GM19025 (cell line): ENCODE results near the gene CEP128.
A peak's percentile ranks its signal among the peaks of the same experiment; 100 is the strongest.

Experiments used
- ATAC-seq: cut with Tn5 transposase; IDR thresholded peaks from one replicate; pipeline ENCODE4 v1.9.1; 2021; ENCODE audit warnings: mild to moderate bottlenecking, low read depth, moderate library complexity; ENCODE audit not compliant: unreplicated experiment

CEP128 gene

DNA sequence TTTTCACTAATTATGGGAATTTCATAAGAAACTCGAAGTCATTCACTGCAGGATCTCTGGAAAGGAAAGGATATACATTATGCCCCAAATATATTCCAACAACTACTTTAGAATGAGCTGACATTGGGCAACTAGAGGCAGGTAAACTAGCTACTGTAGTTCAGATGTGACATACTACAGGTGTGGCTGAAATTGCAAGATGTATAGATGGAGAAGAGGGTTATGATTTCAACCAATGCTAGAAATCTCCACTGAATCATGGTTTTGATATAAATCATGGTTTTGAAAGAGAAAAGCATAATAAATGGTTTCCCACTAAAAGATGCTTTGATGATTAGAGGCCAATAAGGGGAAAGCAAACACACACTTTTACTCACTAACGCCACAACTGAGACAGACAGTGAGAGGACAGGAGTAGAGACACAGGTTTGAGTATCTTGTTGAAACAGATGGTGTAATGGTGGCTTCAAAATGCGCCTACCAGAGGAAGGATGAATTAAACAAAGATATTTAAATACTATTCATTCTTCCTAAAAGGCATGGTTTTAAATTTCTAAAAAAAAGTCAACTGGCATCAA is 434.2 kb downstream of the CEP128 start:
- ATAC-seq, result no peak

DNA sequence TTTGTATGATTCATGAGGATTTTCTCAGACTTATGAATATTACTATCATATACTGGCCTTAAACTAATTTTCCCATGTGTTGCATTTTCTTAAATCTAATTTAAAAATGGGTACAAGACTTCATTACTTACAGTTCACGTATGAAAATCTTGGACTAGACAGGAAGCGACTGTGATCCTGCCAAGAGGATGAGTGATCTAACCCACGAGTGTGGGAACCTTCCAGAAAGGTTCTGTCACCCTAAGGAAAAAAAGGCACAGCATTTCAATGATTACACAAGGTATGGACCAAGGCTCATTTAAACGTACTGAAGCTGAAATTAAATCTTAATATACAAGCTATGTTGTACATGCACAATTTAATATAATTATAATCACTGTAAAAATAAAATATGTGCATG is 436.8 kb downstream of the CEP128 start:
- no peak for ATAC-seq

DNA sequence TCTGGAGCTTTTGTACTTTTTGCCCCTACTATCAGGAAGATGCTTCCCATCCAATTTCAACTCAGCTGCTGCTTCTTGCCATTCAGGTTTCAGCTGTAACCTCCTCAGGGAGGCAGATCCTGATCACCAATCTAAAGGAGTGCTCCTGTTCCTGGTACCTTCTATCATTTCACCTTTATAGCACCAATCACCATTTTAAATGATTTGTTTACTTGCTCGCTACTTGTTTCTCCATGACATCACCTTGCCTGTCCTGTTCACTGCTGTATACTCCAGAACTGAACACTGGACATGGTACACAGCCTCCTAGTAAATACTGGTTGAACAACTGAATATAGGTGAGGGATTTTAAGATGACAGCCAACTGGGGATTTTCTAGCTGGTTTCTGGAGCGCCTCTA is 443.0 kb downstream of the CEP128 start:
- no peak for ATAC-seq

DNA sequence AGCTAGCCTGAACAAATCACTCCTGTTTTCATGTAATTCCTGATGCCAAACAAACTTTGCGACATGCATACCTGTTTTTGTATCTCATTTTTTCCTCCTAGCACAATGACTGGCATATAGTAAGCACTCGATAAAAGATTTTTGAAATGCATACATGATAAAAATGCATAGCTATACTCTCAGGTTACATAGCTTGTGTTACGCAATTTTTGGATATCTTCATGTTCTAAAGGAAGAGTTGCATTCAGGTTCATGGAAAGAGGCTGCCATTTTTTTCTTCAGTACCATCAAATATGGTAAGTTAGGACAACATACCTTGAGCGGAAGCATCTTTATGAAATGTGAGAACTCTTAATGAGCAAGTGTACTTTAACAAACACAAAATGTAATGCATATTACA is 445.4 kb downstream of the CEP128 start:
- no peak for ATAC-seq

DNA sequence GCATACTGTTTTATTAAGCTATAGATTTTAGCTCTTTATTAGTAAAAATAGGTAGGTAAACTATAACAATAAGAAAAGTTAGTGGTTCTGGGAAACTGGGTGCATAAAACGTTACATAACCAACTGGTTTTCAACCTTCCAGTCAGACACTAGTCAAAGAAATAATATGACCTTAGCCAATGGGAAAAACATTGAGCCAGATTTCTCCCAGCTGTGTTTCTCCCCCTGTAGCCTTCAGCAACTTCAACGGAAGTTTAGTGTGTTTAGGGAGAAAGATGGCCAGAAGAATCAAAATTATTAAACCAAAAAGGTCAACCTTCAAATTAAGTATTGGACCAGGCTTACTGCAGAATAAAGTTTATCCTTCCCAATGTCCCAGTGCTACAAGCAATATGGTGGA is 446.8 kb downstream of the CEP128 start:
- ATAC-seq, result no peak

GRCh38 chr14:80493620-80494019 is 447.9 kb downstream of the CEP128 start:
- ATAC-seq, result no peak

GRCh38 chr14:80491650-80492049 is 449.9 kb downstream of the CEP128 start:
- ATAC-seq, result no peak

DNA sequence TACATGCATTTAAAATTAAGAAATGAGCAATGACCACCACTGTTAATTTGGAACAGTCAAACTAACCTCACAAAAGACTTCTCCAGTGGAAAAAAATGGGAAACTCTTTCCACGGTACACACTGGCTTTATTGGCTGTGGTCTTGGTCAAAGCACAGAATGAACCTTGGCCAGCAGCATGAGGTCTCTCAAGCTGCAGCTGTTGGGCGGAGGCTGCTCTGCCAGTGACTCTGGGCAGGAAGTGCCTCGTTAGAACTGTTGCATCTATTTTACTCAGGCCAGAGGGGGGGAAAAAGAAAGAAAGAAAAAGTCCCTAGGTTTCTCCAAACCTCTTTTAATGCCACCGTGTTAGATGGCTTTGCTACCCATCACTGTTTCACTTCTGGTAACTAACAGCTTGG is 450.4 kb downstream of the CEP128 start:
- peak; percentile 90 for ATAC-seq

GRCh38 chr14:80489513-80489912 is 452.0 kb downstream of the CEP128 start:
- no peak for ATAC-seq

DNA sequence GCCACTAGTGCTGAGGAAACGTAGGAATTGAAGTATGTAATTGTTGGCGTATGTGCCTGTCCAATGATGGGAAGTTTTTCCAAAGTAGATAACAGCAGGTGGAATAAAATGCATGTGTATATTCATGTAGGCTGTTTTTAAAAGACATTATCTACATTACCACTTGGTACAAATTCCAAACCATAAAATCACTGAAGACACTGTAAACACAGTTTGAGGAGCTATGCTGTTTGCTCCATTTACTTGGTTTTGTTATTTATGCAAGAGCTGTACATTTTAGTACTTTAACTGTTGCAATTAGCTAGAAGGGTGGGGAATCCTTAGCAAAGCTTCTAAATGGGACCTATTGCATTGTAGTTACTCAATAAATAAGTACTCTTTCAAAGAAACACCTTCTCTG is 455.8 kb downstream of the CEP128 start:
- no peak for ATAC-seq

- ATAC-seq, result no peak
These were observed 458.2 kb downstream of the CEP128 start for GRCh38 chr14:80483331-80483730.

- no peak for ATAC-seq
These were observed 464.0 kb downstream of the CEP128 start for GRCh38 chr14:80477388-80478160.

- ATAC-seq, result no peak
These were observed 466.5 kb downstream of the CEP128 start for GRCh38 chr14:80475074-80475473.

DNA sequence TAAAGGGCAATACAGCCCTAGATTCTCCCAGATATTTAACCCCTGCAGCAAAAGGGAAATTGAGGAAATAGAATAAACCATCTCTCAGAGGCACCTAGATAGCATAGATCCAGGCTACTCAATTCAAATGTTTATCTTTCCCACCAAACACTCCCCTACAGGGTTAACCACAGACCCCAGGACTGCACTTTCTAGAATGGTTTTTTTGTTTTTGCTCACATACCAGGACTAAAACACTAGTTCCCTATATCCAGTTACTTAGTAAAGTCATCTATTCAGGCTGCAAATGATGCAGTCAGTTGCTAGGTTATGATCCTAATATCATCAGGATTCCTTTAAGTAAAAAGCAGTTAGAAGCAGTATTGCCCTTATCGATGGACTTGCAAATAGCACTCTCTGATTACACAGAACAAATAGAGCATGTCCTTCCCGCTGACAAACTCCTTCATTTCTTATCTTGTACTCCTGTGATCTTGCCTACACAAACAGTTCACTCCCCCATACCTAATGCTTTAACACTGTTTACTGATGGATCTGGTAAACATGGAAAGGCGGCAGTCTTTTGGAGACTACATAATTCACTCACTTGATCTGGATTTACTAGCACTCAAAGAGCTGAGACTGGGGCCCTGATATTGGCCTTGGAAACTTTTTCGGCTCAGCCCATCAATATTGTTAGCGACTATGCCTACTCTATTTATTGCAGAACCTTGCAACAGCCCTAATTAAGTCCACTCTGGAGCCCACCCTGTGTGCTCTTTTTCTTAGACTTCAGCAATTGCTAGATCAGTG is 473.0 kb downstream of the CEP128 start:
- no peak for ATAC-seq

GRCh38 chr14:80465546-80466220 is 475.9 kb downstream of the CEP128 start:
- no peak for ATAC-seq

DNA sequence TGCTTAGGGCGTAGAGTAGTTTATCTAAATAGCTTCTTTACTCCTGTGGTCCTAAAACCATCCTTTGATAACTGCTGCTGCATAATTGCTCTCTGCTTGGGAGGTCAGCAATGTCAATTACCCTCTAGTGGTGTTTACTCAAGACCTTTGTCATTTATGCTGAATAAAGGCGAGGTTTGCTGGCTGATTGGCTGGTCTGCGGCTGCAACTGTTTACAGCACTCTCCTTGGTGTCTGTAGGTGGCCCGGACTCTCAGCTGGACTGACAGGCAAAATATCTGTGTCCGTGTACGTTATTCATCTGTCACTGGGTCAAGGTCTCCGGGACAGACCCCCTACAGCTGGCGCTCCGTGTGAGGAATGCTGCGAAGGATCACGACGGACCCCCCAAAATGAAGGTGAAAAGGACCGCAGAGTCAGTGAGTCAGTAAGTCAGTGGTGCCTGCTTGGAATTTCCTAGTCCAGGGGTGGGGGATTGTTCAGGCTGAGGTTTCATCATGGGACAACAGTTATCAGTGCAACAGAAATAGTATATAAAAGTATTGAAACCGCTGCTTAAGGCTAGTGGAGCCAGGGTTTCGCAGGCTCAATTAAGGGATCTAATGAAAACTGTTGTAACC is 476.9 kb downstream of the CEP128 start:
- no peak for ATAC-seq

- no peak for ATAC-seq
These were observed 485.3 kb downstream of the CEP128 start for GRCh38 chr14:80456209-80456608.

GRCh38 chr14:80455031-80455430 is 486.5 kb downstream of the CEP128 start:
- no peak for ATAC-seq

- ATAC-seq, result no peak
These were observed 493.3 kb downstream of the CEP128 start for GRCh38 chr14:80448267-80448666.

DNA sequence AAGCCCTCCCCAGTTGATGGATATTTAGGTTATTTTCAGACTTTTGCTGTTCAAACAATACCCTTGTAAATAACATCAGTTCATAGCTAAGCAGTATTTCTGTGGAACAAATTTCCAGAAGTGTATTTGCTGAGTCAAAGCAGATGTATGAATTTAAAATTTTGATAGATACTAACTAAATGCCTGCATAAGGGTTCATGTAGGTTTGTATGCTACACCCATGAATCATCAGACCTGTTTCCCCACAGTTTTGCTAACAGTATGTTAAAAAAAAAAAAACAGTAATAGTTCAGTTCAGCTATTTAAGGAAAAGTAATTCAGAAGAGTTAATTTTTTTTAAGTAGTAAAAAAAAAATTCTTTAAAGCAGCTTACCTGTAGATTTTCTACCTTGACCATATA is 494.1 kb downstream of the CEP128 start:
- ATAC-seq, result no peak
